ENCODE measurements around the gene CYTH3. TPM values are rescaled to one million over a fixed set of nuclear protein-coding genes. Genes with fewer than 3 reads are reported as not detected.

Gene CYTH3
- total and polyA plus RNA-seq, 2 donors (not counting 3 experiments of a cell fraction or from before 2014, with no cell fraction given) = 8.6 to 11.2 TPM

- DNase-seq (ENCODE audit: low read depth, low spot score) (no peak), FAIRE-seq (no peak)
- CTCF ChIA-PET = no interaction called here
- no peak overlapping the region for H2AFZ ChIP-seq (ENCODE audit: low read depth, low read length)
- dilution Hi-C loops (cut with MboI; ENCODE audit: extremely low pct_ligation_motif_present, low sequenced_read_pairs) = no loop called here
- no peaks in the 10 kb centered on the region for H3K9me1 ChIP-seq (replicated peaks; ENCODE audit: control insufficient read depth, extremely low read depth, insufficient read depth, low read length)
- H3K9me3 ChIP-seq (replicated peaks; ENCODE audit: control insufficient read depth, insufficient read depth, low read length) = no peaks in the 10 kb centered on the region
- no peaks in the 10 kb centered on the region for H3K27me3 ChIP-seq (ENCODE audit: control insufficient read depth in 2 of 2, insufficient read depth in 2 of 2, low read length in 2 of 2)
- no peak overlapping the region for H3K4me2 ChIP-seq (ENCODE audit: insufficient read depth, low read length)
- H3K27ac ChIP-seq (ENCODE audit: insufficient read depth, low read depth, low read length) = no peak overlapping the region
- no peak overlapping the region for H3K9ac ChIP-seq (replicated peaks; ENCODE audit: extremely low read depth, insufficient read depth, low read length)
- H3K36me3 ChIP-seq (ENCODE audit: control insufficient read depth in 2 of 2, extremely low read depth in 1 of 2, insufficient read depth in 2 of 2, low read length in 2 of 2) = peaks cover 0 to 4% of the 10 kb centered on the region in 2 experiments
- no peaks in the 10 kb centered on the region for H3K79me2 ChIP-seq (ENCODE audit: control insufficient read depth, insufficient read depth, low read length)
- intact Hi-C loops (cut with micrococcal nuclease) = no loop called here
- no peak for TF ChIP-seq POLR2AphosphoS5 (IDR thresholded peaks at IDR 0.05; ENCODE audit: insufficient read depth, low read depth, low read length)
- POLR2A ChIA-PET = no interaction called here
- no TSS peak for BruUV-seq (replicated peaks)
- no peaks in the 10 kb centered on the region for H3K4me1 ChIP-seq (ENCODE audit: control insufficient read depth, extremely low read depth, insufficient read depth, low read length)
- no peak overlapping the region for H3K4me3 ChIP-seq (replicated peaks in 1 of 3; ENCODE audit: insufficient read depth in 1 of 3, low read depth in 1 of 3, low read length in 3 of 3)
- no peaks in the 10 kb centered on the region for H4K20me1 ChIP-seq (replicated peaks; ENCODE audit: control insufficient read depth, extremely low read depth, insufficient read depth, low read length)
Observed at GRCh38 chr7:6164010-6164409, 108.4 kb downstream of the CYTH3 start.

DNA sequence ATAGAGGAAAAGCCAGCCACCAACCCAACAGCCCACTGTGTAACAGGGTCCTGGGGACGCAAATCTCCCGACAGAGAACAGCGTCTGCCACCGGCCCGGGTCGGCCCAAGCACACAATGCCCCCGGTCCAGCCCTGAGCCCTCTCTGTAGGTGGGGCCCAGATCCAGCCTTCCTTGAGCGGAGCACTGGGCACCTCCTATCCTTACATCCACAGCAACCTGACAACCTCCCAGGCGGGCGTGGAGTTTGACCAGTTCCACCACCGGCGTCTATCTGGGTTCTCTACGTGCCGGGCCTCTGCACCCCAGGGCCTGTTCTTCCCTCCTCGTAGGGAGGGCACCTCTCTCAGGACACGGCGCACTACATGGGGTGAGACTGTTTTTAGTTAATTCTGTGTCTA is 109.0 kb downstream of the CYTH3 start:
- intact Hi-C loops (cut with micrococcal nuclease) (no loop called here), dilution Hi-C loops (cut with MboI; ENCODE audit: extremely low pct_ligation_motif_present, low sequenced_read_pairs) (no loop called here)
- no peak for DNase-seq (ENCODE audit: low read depth, low spot score)
- no peaks in the 10 kb centered on the region for H3K27me3 ChIP-seq (ENCODE audit: control insufficient read depth in 2 of 2, insufficient read depth in 2 of 2, low read length in 2 of 2)
- H4K20me1 ChIP-seq (replicated peaks; ENCODE audit: control insufficient read depth, extremely low read depth, insufficient read depth, low read length) = no peaks in the 10 kb centered on the region
- H2AFZ ChIP-seq (ENCODE audit: low read depth, low read length) = no peak overlapping the region
- BruUV-seq (replicated peaks) = no TSS peak
- no peaks in the 10 kb centered on the region for H3K4me1 ChIP-seq (ENCODE audit: control insufficient read depth, extremely low read depth, insufficient read depth, low read length)
- H3K4me2 ChIP-seq (ENCODE audit: insufficient read depth, low read length) = no peak overlapping the region
- no peaks in the 10 kb centered on the region for H3K79me2 ChIP-seq (ENCODE audit: control insufficient read depth, insufficient read depth, low read length)
- H3K9ac ChIP-seq (replicated peaks; ENCODE audit: extremely low read depth, insufficient read depth, low read length) = no peak overlapping the region
- no peak for FAIRE-seq
- H3K9me1 ChIP-seq (replicated peaks; ENCODE audit: control insufficient read depth, extremely low read depth, insufficient read depth, low read length) = no peaks in the 10 kb centered on the region
- ChIA-PET POLR2A (no interaction called here), CTCF (no interaction called here)
- H3K27ac ChIP-seq (ENCODE audit: insufficient read depth, low read depth, low read length) = no peak overlapping the region
- H3K4me3 ChIP-seq (replicated peaks in 1 of 3; ENCODE audit: insufficient read depth in 1 of 3, low read depth in 1 of 3, low read length in 3 of 3) = no peak overlapping the region
- H3K9me3 ChIP-seq (replicated peaks; ENCODE audit: control insufficient read depth, insufficient read depth, low read length) = no peaks in the 10 kb centered on the region
- TF ChIP-seq EZH2 (IDR thresholded peaks at IDR 0.05; ENCODE audit: borderline replicate concordance, low read depth, low read length, severe bottlenecking) (no peak), CTCF (IDR thresholded peaks at IDR 0.05; ENCODE audit: extremely low read depth in 1 of 2, insufficient read depth in 1 of 2, low read depth in 1 of 2, low read length in 2 of 2) (no peak), GATA2 (IDR thresholded peaks at IDR 0.05; ENCODE audit: insufficient read depth, insufficient read length, low read depth, low read length) (no peak), JUN (IDR thresholded peaks at IDR 0.05; ENCODE audit: borderline replicate concordance, insufficient read depth, insufficient read length, low read depth) (no peak), POLR2A (IDR thresholded peaks at IDR 0.05; ENCODE audit: low read depth, low read length) (no peak), FOS (IDR thresholded peaks at IDR 0.05; ENCODE audit: borderline replicate concordance, insufficient read depth, low read length) (no peak)
- TF ChIP-seq, protein P1, sequence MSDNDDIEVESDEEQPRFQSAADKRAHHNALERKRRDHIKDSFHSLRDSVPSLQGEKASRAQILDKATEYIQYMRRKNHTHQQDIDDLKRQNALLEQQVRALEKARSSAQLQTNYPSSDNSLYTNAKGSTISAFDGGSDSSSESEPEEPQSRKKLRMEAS (IDR thresholded peaks at IDR 0.05; ENCODE audit: insufficient read depth, insufficient read length) = no peak
- peaks cover 0 to 7% of the 10 kb centered on the region in 2 experiments for H3K36me3 ChIP-seq (ENCODE audit: control insufficient read depth in 2 of 2, extremely low read depth in 1 of 2, insufficient read depth in 2 of 2, low read length in 2 of 2)

Data from endothelial cell of umbilical vein (primary cell).